ENCODE data around the gene HSD11B2.

- TF ChIP-seq CTCF (conservative IDR thresholded peaks at IDR 0.05; ENCODE audit: low read length) (no peak), EZH2phosphoT487 (IDR thresholded peaks at IDR 0.05; ENCODE audit: borderline replicate concordance, low read depth, low read length) (no peak)
Observed at GRCh38 chr16:67396159-67397035, 34.5 kb upstream of the HSD11B2 start.

Measured in OCI-LY7 (cell line).